SU-DHL-6 (cell line): ENCODE results near the gene HYCC1.
"Not testable (repeated sequence)": the region's sequence is repeated elsewhere in the genome, so short reads cannot be mapped to it uniquely, and the experiment has no call there.

Source experiments
- H2AFZ ChIP-seq: fragments of 200-600 bp; sonication (generic); 2 replicates; pipeline ENCODE4 v1.6.1; 2014; ENCODE audit warnings: low read depth, mild to moderate bottlenecking, moderate library complexity, mixed read lengths, antibody characterized with exemption, low read length; ENCODE audit not compliant: severe bottlenecking
- H3F3A ChIP-seq: fragments of 200-600 bp; shearing (Covaris generic); 2 replicates; pipeline ENCODE4 v1.6.0; 2016; ENCODE audit warnings: antibody characterized with exemption, mild to moderate bottlenecking; ENCODE audit not compliant: insufficient read depth
- H3K27ac ChIP-seq: fragments of 200-600 bp; sonication (generic); 2 replicates; pipeline ENCODE4 v1.5.1; 2016; ENCODE audit warnings: low read depth, mild to moderate bottlenecking, low read length, moderate library complexity, mixed read lengths
- H3K27me3 ChIP-seq: fragments of 200-600 bp; sonication (generic), shearing (Covaris generic); 2 replicates; pipeline ENCODE4 v1.6.0; 2014; ENCODE audit warnings: mild to moderate bottlenecking, low read length
- H3K36me3 ChIP-seq: fragments of 200-600 bp; sonication (generic); 2 replicates; pipeline ENCODE4 v1.6.1; 2014; ENCODE audit warnings: mild to moderate bottlenecking, low read length, mixed read lengths
- H3K4me2 ChIP-seq: fragments of 300-600, 200-600 bp; shearing (Covaris generic), sonication (generic); 2 replicates; pipeline ENCODE4 v1.6.0; 2014; ENCODE audit warnings: low read length, low read depth, mild to moderate bottlenecking; ENCODE audit not compliant: poor library complexity, severe bottlenecking
- H3K4me3 ChIP-seq: fragments of 200-600 bp; sonication (generic); 2 replicates; pipeline ENCODE4 v1.5.1; 2014; ENCODE audit warnings: antibody characterized with exemption, low read length, mild to moderate bottlenecking, mixed read lengths; ENCODE audit not compliant: insufficient read depth, poor library complexity, severe bottlenecking
- H3K79me2 ChIP-seq: fragments of 200-600 bp; sonication (generic); 2 replicates; pipeline ENCODE4 v1.6.1; 2014; ENCODE audit warnings: mild to moderate bottlenecking, low read length, moderate library complexity; ENCODE audit not compliant: insufficient read depth
- H3K9ac ChIP-seq: fragments of 200-600 bp; sonication (generic); 2 replicates; pipeline ENCODE4 v1.7.0; 2014; ENCODE audit warnings: mild to moderate bottlenecking, low read length
- H3K9me2 ChIP-seq: fragments of 200-600 bp; sonication (generic); replicated peaks from 2 replicates; pipeline ENCODE4 v1.6.1; 2014; ENCODE audit warnings: low read length; ENCODE audit not compliant: insufficient read depth
- H3K9me3 ChIP-seq: fragments of 200-600 bp; sonication (generic); 2 replicates; pipeline ENCODE4 v1.6.1; 2014; ENCODE audit warnings: low read length, mixed read lengths; ENCODE audit not compliant: insufficient read depth
- H4K20me1 ChIP-seq: fragments of 200-600 bp; sonication (generic); 2 replicates; pipeline ENCODE4 v1.6.1; 2014; ENCODE audit warnings: low read depth, mild to moderate bottlenecking, antibody characterized with exemption, low read length, moderate library complexity, mixed read lengths
- CTCF ChIP-seq: fragments of 200-600 bp; sonication (generic); IDR thresholded peaks from one replicate; pipeline ENCODE4 v1.5.1; 2017; ENCODE audit warnings: antibody characterized with exemption, mild to moderate bottlenecking, low read length, moderate library complexity; ENCODE audit not compliant: insufficient read depth, poor library complexity, severe bottlenecking
- EZH2phosphoT487 ChIP-seq: fragments of 200-600 bp; sonication (generic), shearing (Covaris generic); conservative IDR thresholded peaks from 2 replicates; pipeline ENCODE4 v1.6.1; 2018; ENCODE audit warnings: mild to moderate bottlenecking, antibody characterized with exemption, low read length, moderate library complexity, mixed read lengths

The HYCC1 gene

DNA sequence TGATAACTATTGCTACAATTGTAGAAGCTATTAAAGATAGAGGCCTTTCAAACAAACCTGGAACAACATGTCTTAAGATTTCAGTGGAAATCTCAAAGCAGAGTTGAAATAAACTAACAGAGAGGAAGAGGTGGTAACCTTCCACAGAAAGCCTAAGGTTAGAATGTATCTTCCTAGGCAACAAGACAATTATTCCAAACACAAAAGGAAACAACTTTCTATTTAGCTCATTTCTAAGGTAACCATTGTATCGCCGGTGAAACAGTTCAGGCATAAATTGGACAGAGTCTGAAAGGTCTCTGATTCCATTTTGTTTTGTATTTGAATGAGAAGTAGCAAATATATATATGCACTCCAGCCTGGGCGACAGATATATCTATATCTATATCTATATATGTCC is 30.7 kb upstream of the HYCC1 start:
- Histone ChIP-seq H3K79me2 (no peaks in the 10 kb centered on the region), H3F3A (no peaks in the 10 kb centered on the region), H3K4me2 (no peak overlapping the region), H3K4me3 (no peak overlapping the region), H3K27ac (no peak overlapping the region), H3K9ac (no peak overlapping the region), H3K27me3 (no peaks in the 10 kb centered on the region), H3K9me3 (no peaks in the 10 kb centered on the region), H2AFZ (no peak overlapping the region), H3K36me3 (no peaks in the 10 kb centered on the region), H3K9me2 (no peaks in the 10 kb centered on the region), H4K20me1 (no peaks in the 10 kb centered on the region)
- TF ChIP-seq EZH2phosphoT487 = no peak
- no peak for TF ChIP-seq CTCF

- Histone ChIP-seq H3F3A (no peaks in the 10 kb centered on the region), H3K9me3 (no peaks in the 10 kb centered on the region), H3K79me2 (no peaks in the 10 kb centered on the region), H3K4me2 (no peak overlapping the region), H3K27ac (no peak overlapping the region), H3K9me2 (no peaks in the 10 kb centered on the region), H2AFZ (no peak overlapping the region), H3K4me3 (no peak overlapping the region), H3K27me3 (no peaks in the 10 kb centered on the region), H3K9ac (no peak overlapping the region), H4K20me1 (no peaks in the 10 kb centered on the region), H3K36me3 (no peaks in the 10 kb centered on the region)
- TF ChIP-seq EZH2phosphoT487 (no peak), CTCF (no peak)
Measured at GRCh38 chr7:23043441-23043840, 29.5 kb upstream of the HYCC1 start.

- H3K27ac ChIP-seq = not testable (repeated sequence)
Measured at GRCh38 chr7:23039674-23040073, 25.7 kb upstream of the HYCC1 start.

DNA sequence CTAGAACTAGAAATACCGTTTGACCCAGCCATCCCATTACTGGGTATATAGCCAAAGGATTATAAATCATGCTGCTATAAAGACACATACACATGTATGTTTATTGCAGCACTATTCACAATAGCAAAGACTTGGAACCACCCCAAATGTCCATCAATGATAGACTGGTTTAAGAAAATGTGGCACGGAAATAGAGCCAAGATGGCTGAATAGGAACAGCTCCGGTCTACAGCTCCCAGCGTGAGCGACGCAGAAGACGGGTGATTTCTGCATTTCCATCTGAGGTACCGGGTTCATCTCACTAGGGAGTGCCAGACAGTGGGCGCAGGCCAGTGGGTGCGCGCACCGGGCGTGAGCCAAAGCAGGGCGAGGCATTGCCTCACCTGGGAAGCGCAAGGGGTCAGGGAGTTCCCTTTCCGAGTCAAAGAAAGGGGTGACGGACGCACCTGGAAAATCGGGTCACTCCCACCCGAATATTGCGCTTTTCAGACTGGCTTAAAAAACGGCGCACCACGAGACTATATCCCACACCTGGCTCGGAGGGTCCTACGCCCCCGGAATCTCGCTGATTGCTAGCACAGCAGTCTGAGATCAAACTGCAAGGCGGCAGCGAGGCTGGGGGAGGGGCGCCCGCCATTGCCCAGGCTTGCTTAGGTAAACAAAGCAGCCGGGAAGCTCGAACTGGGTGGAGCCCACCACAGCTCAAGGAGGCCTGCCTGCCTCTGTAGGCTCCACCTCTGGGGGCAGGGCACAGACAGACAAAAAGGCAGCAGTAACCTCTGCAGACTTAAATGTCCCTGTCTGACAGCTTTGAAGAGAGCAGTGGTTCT is 21.8 kb upstream of the HYCC1 start:
- H3K4me3 ChIP-seq, H3K36me3 ChIP-seq, H3K4me2 ChIP-seq, H3K79me2 ChIP-seq, H3K27ac ChIP-seq, H3F3A ChIP-seq, H3K9me2 ChIP-seq, H3K9me3 ChIP-seq, H3K9ac ChIP-seq, H2AFZ ChIP-seq, H4K20me1 ChIP-seq, H3K27me3 ChIP-seq: not testable (repeated sequence)

More at GRCh38 chr7:23039674-23040073, 25.7 kb upstream of the HYCC1 start:
- H3K79me2 ChIP-seq, H3K36me3 ChIP-seq, H3K9ac ChIP-seq, H3F3A ChIP-seq, H4K20me1 ChIP-seq, H2AFZ ChIP-seq, H3K9me3 ChIP-seq, H3K4me2 ChIP-seq, H3K9me2 ChIP-seq, H3K27me3 ChIP-seq, H3K4me3 ChIP-seq: not testable (repeated sequence)
